SK-N-MC (cell line): Measurements from ENCODE around the gene MYOF.

Experiments used
- DNase-seq: peaks from one replicate; pipeline ENCODE4 v3.0.0-alpha.2; 2011; ENCODE audit warnings: low read depth, low spot score
- H3K27ac ChIP-seq: fragments of 200-600 bp; sonication (generic); 2 replicates; pipeline ENCODE4 v1.5.1; 2016; ENCODE audit warnings: mixed run types
- H3K36me3 ChIP-seq: fragments of 200-600 bp; sonication (generic); 2 replicates; pipeline ENCODE4 v1.6.1; 2017; ENCODE audit warnings: antibody characterized with exemption, low read length, mixed read lengths; ENCODE audit not compliant: insufficient read depth
- H3K4me3 ChIP-seq: fragments of 200-600 bp; sonication (generic); 2 replicates; pipeline ENCODE4 v1.5.1; 2016
- H3K9ac ChIP-seq: fragments of 200-600 bp; sonication (generic); 2 replicates; pipeline ENCODE4 v1.8.0; 2017; ENCODE audit warnings: mixed run types, mixed read lengths; ENCODE audit not compliant: insufficient read length
- H3K9me3 ChIP-seq: fragments of 200-600 bp; sonication (generic); 2 replicates; pipeline ENCODE4 v1.6.1; 2017; ENCODE audit warnings: low read depth, mild to moderate bottlenecking, antibody characterized with exemption, low read length, moderate library complexity, mixed read lengths
- EZH2 ChIP-seq: fragments of 200-600 bp; sonication (generic); IDR thresholded peaks from one replicate; pipeline ENCODE4 v1.6.1; 2017; ENCODE audit warnings: antibody characterized with exemption
- FOXP2 ChIP-seq: optimal IDR thresholded peaks from 2 replicates; pipeline ENCODE3; 2011; ENCODE audit warnings: mild to moderate bottlenecking, moderate library complexity; ENCODE audit not compliant: insufficient read depth; ENCODE audit errors: extremely low read length, control extremely low read depth
- POLR2AphosphoS5 ChIP-seq: IDR thresholded peaks from 2 replicates; pipeline ENCODE4 v1.6.1; 2012; ENCODE audit warnings: mild to moderate bottlenecking, low read depth, low read length, borderline replicate concordance

Gene MYOF

DNA sequence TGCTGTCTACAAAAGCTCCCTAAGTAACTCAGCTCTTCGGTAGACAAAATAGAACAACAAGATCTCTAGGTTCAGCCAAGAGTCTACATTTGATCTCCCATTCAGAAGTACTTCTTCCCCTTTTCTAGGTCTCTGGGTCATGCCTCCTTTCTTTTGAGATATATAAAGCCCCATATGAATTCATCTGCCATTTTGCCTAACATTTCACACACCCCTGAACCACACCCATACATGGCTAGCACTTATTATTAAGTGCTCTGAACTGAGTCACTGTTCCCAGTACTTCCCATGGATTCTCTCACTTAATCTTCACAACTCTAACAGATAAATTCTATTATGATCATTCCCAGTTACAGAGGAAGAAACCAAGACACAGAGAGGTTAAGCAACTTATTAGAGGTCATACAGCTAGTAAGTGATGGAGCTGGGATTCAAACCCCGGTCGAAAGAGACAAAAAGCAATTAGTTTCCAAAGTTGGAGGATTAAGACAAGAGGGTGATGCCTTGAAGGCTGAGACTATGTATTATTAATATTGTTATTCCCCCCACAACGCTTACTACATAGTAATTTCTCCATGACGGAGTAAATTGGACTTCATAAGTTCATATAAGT, 17.3 kb downstream of the MYOF start:
- Histone ChIP-seq H3K9me3 (no peaks in the 10 kb centered on the region), H3K36me3 (no peaks in the 10 kb centered on the region), H3K4me3 (no peak overlapping the region), H3K27ac (peak overlapping the region; percentile 42; the same call in 1 of the 2 replicates), H3K9ac (no peak overlapping the region)
- TF ChIP-seq EZH2 (no peak), POLR2AphosphoS5 (no peak), FOXP2 (no peak)
- DNase-seq, result no peak

GRCh38 chr10:93463723-93464476, 18.2 kb downstream of the MYOF start:
- H3K36me3 ChIP-seq, result no peaks in the 10 kb centered on the region
- peak overlapping the region; percentile 42; the same call in 1 of the 2 replicates for H3K27ac ChIP-seq
- H3K4me3 ChIP-seq, result no peak overlapping the region
- H3K9ac ChIP-seq, result no peak overlapping the region
- DNase-seq, result no peak
- no peaks in the 10 kb centered on the region for H3K9me3 ChIP-seq
- TF ChIP-seq EZH2 (no peak), POLR2AphosphoS5 (no peak), FOXP2 (no peak)

DNA sequence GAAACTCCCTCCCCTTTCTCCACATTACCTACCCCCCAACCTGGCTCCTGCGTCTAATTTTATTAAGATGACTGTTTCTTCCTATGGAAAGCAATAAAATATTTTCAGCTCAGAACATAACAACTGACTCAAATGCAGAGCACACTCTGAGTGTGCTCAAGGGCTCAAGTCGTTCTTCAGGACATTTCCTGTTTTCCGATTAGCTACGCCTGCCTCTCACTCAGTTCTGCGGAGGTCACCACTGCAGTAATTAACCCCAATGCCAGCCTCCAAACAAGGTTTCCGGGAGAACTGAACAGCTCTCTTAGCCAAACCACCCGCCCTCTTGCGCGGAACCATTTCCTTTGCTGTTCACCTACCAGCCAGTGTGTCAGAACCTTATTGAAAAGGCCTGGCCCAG, 19.3 kb downstream of the MYOF start:
- no peak for DNase-seq
- Histone ChIP-seq H3K4me3 (no peak overlapping the region), H3K9me3 (no peaks in the 10 kb centered on the region), H3K27ac (peak overlapping the region; percentile 36; the same call in 1 of the 2 replicates), H3K9ac (no peak overlapping the region), H3K36me3 (no peaks in the 10 kb centered on the region)
- TF ChIP-seq POLR2AphosphoS5 (no peak), FOXP2 (no peak), EZH2 (no peak)

DNA sequence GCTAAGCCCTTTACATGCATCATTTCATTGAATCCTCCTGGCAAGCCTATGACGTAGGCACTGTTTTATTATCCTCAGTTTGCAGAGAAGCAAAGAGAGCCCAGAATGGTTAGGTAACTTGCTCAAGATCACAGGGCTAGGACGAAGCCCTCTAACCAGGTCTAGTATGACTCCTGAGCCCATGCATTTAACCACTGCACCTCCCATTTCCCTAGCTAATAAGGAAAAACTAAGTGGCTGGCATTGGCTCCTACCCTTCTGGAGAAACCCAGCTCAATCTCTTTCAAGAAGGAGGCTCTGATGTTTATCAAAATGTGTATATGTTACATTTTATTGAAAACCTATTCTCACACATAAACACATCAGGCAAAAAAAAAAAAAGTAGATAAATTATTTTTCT, 19.8 kb downstream of the MYOF start:
- no peak for DNase-seq
- no peak for TF ChIP-seq EZH2
- TF ChIP-seq POLR2AphosphoS5, result no peak
- TF ChIP-seq FOXP2, result no peak
- Histone ChIP-seq H3K27ac (no peak overlapping the region; the same call in 1 of the 2 replicates), H3K36me3 (no peaks in the 10 kb centered on the region), H3K9ac (no peak overlapping the region), H3K4me3 (no peak overlapping the region), H3K9me3 (no peaks in the 10 kb centered on the region)

GRCh38 chr10:93461807-93462178, 20.3 kb downstream of the MYOF start:
- Histone ChIP-seq H3K27ac (no peak overlapping the region), H3K9me3 (no peaks in the 10 kb centered on the region), H3K36me3 (no peaks in the 10 kb centered on the region), H3K9ac (no peak overlapping the region), H3K4me3 (no peak overlapping the region)
- DNase-seq, result no peak
- TF ChIP-seq FOXP2 (no peak), POLR2AphosphoS5 (no peak), EZH2 (no peak)

DNA sequence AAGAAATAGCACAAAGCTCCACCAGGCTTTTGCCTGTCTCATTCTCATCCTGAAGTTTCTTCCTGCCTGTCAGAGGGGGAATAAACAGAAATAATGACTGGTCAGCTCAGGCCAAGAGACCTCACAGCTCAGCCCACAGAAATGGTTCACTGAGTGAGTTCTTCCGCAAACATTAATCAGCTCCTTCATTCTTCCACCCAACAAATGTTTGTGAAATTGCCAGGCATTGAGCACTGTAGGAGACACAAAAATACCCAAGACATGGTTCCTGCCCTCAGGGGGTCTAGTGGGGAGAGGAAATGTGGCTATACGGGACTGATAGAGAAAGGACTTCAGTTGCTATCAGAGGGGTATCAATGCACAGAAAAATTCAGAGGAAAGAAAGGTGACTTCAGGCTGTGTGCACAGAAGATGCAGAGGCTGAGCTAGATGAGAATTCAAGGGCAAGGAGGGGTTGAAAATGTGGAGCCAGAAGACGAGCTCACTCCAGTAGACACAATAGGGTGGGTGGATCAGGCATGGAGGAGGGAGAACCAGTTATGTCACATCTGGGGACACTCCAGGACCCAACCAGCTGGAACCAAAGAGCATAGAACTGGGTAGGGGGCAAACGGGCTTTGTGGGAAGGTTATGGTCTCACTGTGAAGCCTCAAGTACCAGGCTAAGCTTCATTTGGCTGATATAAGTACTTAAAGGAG, 20.9 kb downstream of the MYOF start:
- DNase-seq, result no peak
- Histone ChIP-seq H3K4me3 (no peak overlapping the region), H3K9ac (no peak overlapping the region), H3K27ac (no peak overlapping the region), H3K36me3 (no peaks in the 10 kb centered on the region), H3K9me3 (no peaks in the 10 kb centered on the region)
- TF ChIP-seq EZH2, result no peak
- no peak for TF ChIP-seq FOXP2
- TF ChIP-seq POLR2AphosphoS5, result no peak

- Histone ChIP-seq H3K9ac (no peak overlapping the region), H3K9me3 (no peaks in the 10 kb centered on the region), H3K27ac (no peak overlapping the region), H3K36me3 (no peaks in the 10 kb centered on the region), H3K4me3 (no peak overlapping the region)
- DNase-seq, result no peak
- TF ChIP-seq POLR2AphosphoS5, result no peak
- no peak for TF ChIP-seq EZH2
- no peak for TF ChIP-seq FOXP2
Measured at GRCh38 chr10:93459466-93459865, 22.7 kb downstream of the MYOF start.

DNA sequence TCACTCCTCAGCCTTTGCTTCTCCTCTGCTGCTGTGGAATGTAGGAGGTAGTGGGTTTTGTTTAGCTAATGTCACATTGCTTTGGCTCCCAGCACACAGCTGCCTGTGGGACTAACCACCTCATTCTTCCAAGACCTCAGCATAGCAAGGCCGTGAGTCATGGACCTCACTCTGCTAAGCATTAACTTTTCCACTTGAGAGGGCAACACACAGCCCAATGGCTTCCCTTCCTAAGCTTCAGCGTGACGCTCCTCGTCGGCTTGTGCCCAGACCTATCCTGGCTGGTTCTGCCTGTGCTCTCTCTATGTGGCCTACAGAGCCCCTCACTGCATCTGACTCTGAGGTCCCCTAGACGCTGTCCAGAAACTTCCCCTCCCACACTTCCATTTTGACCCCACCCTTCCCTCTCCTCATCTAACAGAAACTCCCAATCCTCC, 23.3 kb downstream of the MYOF start:
- Histone ChIP-seq H3K36me3 (no peaks in the 10 kb centered on the region), H3K9ac (no peak overlapping the region), H3K4me3 (no peak overlapping the region), H3K27ac (no peak overlapping the region), H3K9me3 (no peaks in the 10 kb centered on the region)
- DNase-seq, result no peak
- TF ChIP-seq EZH2, result no peak
- TF ChIP-seq FOXP2, result no peak
- no peak for TF ChIP-seq POLR2AphosphoS5

DNA sequence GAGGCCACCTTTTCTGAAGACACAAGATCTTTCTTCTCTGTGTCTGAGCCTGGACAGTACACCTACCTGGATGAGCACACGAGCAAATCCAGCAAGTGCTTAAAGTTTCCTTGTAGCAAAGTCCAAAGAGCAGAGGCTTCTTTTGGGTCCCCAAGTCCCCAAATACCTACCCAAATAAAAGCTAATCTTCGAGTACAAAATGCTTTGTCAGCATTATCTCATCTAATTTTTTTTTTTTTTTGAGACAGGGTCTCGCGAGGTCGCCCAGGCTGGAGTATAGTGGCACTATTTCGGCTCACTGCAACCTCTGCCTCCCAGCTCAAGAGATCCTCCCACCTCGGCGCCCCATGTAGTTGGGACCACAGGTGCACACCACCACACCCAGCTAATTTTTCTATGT, 24.6 kb downstream of the MYOF start:
- Histone ChIP-seq H3K4me3 (no peak overlapping the region), H3K27ac (no peak overlapping the region), H3K9me3 (no peaks in the 10 kb centered on the region), H3K36me3 (no peaks in the 10 kb centered on the region), H3K9ac (no peak overlapping the region)
- TF ChIP-seq EZH2 (no peak), POLR2AphosphoS5 (no peak), FOXP2 (no peak)
- DNase-seq, result no peak
